OCI-LY1 (cell line): ENCODE data around the gene MED13.
"Not testable (repeated sequence)": the region's sequence is repeated elsewhere in the genome, so short reads cannot be mapped to it uniquely, and the experiment has no call there.

Experiments
- H2AFZ ChIP-seq: fragments of 200-600 bp; sonication (generic), shearing (Covaris generic); 2 replicates; pipeline ENCODE4 v1.6.0; 2014; ENCODE audit warnings: antibody characterized with exemption, mild to moderate bottlenecking, low read length
- H3F3A ChIP-seq: fragments of 200-600 bp; sonication (generic), shearing (Covaris generic); 2 replicates; pipeline ENCODE4 v1.6.0; 2014; ENCODE audit warnings: mild to moderate bottlenecking, antibody characterized with exemption, low read length, moderate library complexity; ENCODE audit not compliant: insufficient read depth
- H3K27ac ChIP-seq: fragments of 200-600 bp; sonication (generic); 2 replicates; pipeline ENCODE4 v1.5.1; 2014; ENCODE audit warnings: low read length, mixed run types, mild to moderate bottlenecking, low read depth; ENCODE audit not compliant: poor library complexity, severe bottlenecking
- H3K27me3 ChIP-seq: fragments of 200-600 bp; sonication (generic); 2 replicates; pipeline ENCODE4 v1.6.0; 2014; ENCODE audit warnings: antibody characterized with exemption, mild to moderate bottlenecking, low read length, moderate library complexity; ENCODE audit not compliant: insufficient read depth
- H3K36me3 ChIP-seq: fragments of 200-600 bp; sonication (generic); 2 replicates; pipeline ENCODE4 v1.6.1; 2014; ENCODE audit warnings: mild to moderate bottlenecking, antibody characterized with exemption, low read length, moderate library complexity, mixed read lengths; ENCODE audit not compliant: insufficient read depth
- H3K4me1 ChIP-seq: fragments of 200-600 bp; sonication (generic); 2 replicates; pipeline ENCODE4 v1.5.1; 2014; ENCODE audit warnings: mild to moderate bottlenecking, low read length, moderate library complexity; ENCODE audit not compliant: insufficient read depth, severe bottlenecking
- H3K4me2 ChIP-seq: fragments of 200-600 bp; sonication (generic), shearing (Covaris generic); 2 replicates; pipeline ENCODE4 v1.6.1; 2014; ENCODE audit warnings: low read length
- H3K4me3 ChIP-seq: fragments of 200-600 bp; sonication (generic); 2 replicates; pipeline ENCODE4 v1.5.1; 2014; ENCODE audit warnings: low read length, low read depth, mild to moderate bottlenecking, mixed read lengths; ENCODE audit not compliant: poor library complexity, severe bottlenecking
- H3K79me2 ChIP-seq: fragments of 200-600 bp; shearing (Covaris generic); 2 replicates; pipeline ENCODE4 v1.6.1; 2016; ENCODE audit warnings: mixed run types, low read length, mixed read lengths; ENCODE audit not compliant: insufficient read depth
- H3K9ac ChIP-seq: fragments of 200-600 bp; sonication (generic), shearing (Covaris generic); 2 replicates; pipeline ENCODE4 v1.6.1; 2014; ENCODE audit warnings: mild to moderate bottlenecking, low read length, mixed read lengths
- H3K9me2 ChIP-seq: fragments of 200-600 bp; sonication (generic), shearing (Covaris generic); 2 replicates; pipeline ENCODE4 v1.6.1; 2014; ENCODE audit warnings: low read depth, mild to moderate bottlenecking, low read length, mixed read lengths
- H3K9me3 ChIP-seq: fragments of 200-600 bp; shearing (Covaris generic); 2 replicates; pipeline ENCODE4 v1.6.1; 2014; ENCODE audit warnings: low read length, mixed read lengths
- H4K20me1 ChIP-seq: fragments of 200-600 bp; sonication (generic), shearing (Covaris generic); 2 replicates; pipeline ENCODE4 v1.6.0; 2016; ENCODE audit warnings: mild to moderate bottlenecking, low read length; ENCODE audit not compliant: insufficient read depth
- EZH2 ChIP-seq: fragments of 200-600 bp; sonication (generic), shearing (Covaris generic); IDR thresholded peaks from 2 replicates; pipeline ENCODE4 v1.8.0; 2017; ENCODE audit warnings: borderline replicate concordance, mixed run types, mild to moderate bottlenecking, antibody characterized with exemption, low read length, moderate library complexity, mixed read lengths
- TF ChIP-seq, protein P1 (sequence below): fragments of 200-600 bp; sonication (generic), shearing (Covaris generic); IDR thresholded peaks from 2 replicates; pipeline ENCODE4 v1.5.1; 2017; ENCODE audit warnings: mild to moderate bottlenecking, antibody characterized with exemption, low read length, moderate library complexity, mixed read lengths

Gene MED13

DNA sequence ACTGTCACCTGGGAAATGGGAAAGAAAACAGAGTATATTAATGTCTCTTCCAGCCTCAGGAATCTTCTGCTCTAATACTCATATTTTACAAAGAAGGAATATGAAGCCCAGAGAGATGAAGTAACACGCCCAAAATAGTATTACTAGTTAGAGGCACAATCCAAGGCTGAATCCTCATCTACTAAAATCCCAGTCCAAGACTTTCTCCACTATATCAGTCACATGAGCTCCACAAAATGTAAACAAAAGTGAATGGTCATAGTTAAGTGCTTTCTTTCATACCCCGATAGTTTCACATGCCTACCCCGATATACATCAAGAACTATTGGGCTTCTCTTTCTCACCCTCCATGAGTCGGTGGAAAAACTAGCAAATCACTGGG lies 138.3 kb downstream of the MED13 start:
- Histone ChIP-seq H3K4me2 (peak overlapping the region; percentile 90), H3K9me2 (no peaks in the 10 kb centered on the region), H3K36me3 (peaks cover 18% of the 10 kb centered on the region), H4K20me1 (no peaks in the 10 kb centered on the region), H3K27me3 (no peaks in the 10 kb centered on the region), H3K4me3 (peak overlapping the region; percentile 86), H3K27ac (peak overlapping the region; percentile 69), H2AFZ (no peak overlapping the region), H3K79me2 (peaks cover 11% of the 10 kb centered on the region), H3K4me1 (peaks cover 19% of the 10 kb centered on the region), H3K9ac (peak overlapping the region; percentile 90), H3F3A (no peaks in the 10 kb centered on the region), H3K9me3 (no peaks in the 10 kb centered on the region)
- TF ChIP-seq EZH2, result no peak
- TF ChIP-seq, protein P1, sequence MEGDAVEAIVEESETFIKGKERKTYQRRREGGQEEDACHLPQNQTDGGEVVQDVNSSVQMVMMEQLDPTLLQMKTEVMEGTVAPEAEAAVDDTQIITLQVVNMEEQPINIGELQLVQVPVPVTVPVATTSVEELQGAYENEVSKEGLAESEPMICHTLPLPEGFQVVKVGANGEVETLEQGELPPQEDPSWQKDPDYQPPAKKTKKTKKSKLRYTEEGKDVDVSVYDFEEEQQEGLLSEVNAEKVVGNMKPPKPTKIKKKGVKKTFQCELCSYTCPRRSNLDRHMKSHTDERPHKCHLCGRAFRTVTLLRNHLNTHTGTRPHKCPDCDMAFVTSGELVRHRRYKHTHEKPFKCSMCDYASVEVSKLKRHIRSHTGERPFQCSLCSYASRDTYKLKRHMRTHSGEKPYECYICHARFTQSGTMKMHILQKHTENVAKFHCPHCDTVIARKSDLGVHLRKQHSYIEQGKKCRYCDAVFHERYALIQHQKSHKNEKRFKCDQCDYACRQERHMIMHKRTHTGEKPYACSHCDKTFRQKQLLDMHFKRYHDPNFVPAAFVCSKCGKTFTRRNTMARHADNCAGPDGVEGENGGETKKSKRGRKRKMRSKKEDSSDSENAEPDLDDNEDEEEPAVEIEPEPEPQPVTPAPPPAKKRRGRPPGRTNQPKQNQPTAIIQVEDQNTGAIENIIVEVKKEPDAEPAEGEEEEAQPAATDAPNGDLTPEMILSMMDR, result no peak

GRCh38 chr17:61915162-61915561 lies 149.9 kb downstream of the MED13 start:
- not testable (repeated sequence) for H4K20me1 ChIP-seq, H3K27me3 ChIP-seq, H3K27ac ChIP-seq, H3K9me2 ChIP-seq, H2AFZ ChIP-seq, H3K79me2 ChIP-seq, H3K4me1 ChIP-seq, H3K9me3 ChIP-seq, H3K4me2 ChIP-seq, H3K9ac ChIP-seq, H3F3A ChIP-seq, H3K4me3 ChIP-seq
- H3K36me3 ChIP-seq, result peaks cover 63% of the 10 kb centered on the region

DNA sequence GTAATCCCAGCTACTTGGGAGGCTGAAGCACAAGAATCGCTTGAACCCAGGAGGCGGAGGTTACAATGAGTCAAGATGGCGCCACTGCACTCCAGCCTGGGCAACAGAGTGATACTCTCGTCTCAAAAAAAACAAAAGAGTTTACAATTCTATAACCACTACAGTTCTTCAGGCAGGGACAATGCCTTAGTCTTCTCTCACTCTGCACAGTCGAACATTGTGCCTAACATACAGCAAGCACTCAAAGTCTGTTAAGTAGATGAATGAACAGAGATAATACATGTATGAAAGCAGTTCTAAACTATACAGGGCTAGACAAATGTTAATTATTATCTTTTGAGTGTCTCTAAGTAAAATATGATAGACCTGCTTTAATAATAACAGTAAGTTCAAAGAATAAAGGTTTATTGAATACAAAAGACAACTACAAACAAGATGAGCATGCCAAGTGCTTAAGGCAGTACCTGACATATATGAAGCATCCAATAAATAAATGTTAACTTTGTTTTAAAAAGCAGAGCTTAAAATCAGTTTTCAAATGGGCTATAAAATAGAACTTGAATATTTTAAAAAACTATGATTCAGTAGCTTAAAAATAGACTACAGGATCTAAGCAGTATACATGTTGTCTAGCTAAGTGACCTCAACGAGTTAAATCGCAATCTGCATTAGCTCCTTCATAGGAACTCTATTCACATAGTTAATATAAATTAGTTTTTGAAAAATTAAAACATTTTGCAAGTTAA lies 156.6 kb downstream of the MED13 start:
- Histone ChIP-seq H3K4me3 (no peak overlapping the region), H3F3A (no peaks in the 10 kb centered on the region), H3K79me2 (no peaks in the 10 kb centered on the region), H4K20me1 (no peaks in the 10 kb centered on the region), H3K4me1 (peaks cover 6% of the 10 kb centered on the region), H3K9me3 (no peaks in the 10 kb centered on the region), H3K9ac (no peak overlapping the region), H3K4me2 (no peak overlapping the region), H3K36me3 (peaks cover 74% of the 10 kb centered on the region), H3K27ac (no peak overlapping the region), H3K27me3 (no peaks in the 10 kb centered on the region), H2AFZ (no peak overlapping the region), H3K9me2 (no peaks in the 10 kb centered on the region)
- TF ChIP-seq, protein P1, result no peak
- no peak for TF ChIP-seq EZH2

DNA sequence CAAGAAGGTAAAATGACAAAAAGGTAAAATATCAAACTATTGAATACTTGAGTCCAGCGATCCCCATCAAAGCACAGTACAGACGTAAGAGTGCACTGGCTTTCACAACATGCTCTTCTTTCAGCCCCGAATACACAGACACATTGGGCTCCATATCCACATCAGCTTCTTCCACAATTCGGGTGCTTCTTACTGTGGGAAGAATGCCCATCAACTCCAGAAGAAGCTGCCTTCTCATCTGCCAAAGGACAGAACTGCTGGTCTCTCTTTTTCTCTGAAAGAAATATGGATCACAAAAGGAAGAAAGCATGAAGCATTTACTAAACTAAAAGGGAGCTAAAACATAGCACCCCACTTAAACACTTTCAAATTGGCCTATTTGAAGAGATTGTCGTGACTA lies 157.7 kb downstream of the MED13 start:
- Histone ChIP-seq H3K36me3 (peaks cover 78% of the 10 kb centered on the region), H3F3A (no peaks in the 10 kb centered on the region), H3K4me3 (no peak overlapping the region), H3K4me2 (no peak overlapping the region), H4K20me1 (no peaks in the 10 kb centered on the region), H3K9ac (no peak overlapping the region), H2AFZ (no peak overlapping the region), H3K9me3 (no peaks in the 10 kb centered on the region), H3K9me2 (no peaks in the 10 kb centered on the region), H3K4me1 (peaks cover 6% of the 10 kb centered on the region), H3K27me3 (no peaks in the 10 kb centered on the region), H3K27ac (no peak overlapping the region), H3K79me2 (no peaks in the 10 kb centered on the region)
- no peak for TF ChIP-seq EZH2
- TF ChIP-seq, protein P1, result no peak
